Karpas-422 (cell line): ENCODE results near the gene HTD2. TPM values are rescaled to one million over a fixed set of nuclear protein-coding genes. Genes with fewer than 3 reads are reported as not detected.
"Not testable (repeated sequence)": the region's sequence is repeated elsewhere in the genome, so short reads cannot be mapped to it uniquely, and the experiment has no call there.

Experiments
- DNase-seq: peaks from one replicate; pipeline ENCODE4 v3.0.0-alpha.2; 2015
- H2AFZ ChIP-seq: fragments of 200-600 bp; sonication (generic); 2 replicates; pipeline ENCODE4 v1.6.1; 2014; ENCODE audit warnings: antibody characterized with exemption, low read length, mixed read lengths
- H3K27ac ChIP-seq: fragments of 200-600 bp; sonication (generic); 2 replicates; pipeline ENCODE4 v1.5.1; 2014; ENCODE audit warnings: mild to moderate bottlenecking, low read length, moderate library complexity
- H3K27me3 ChIP-seq: fragments of 200-600 bp; sonication (generic); 2 replicates; pipeline ENCODE4 v1.6.1; 2014; ENCODE audit warnings: low read length, mixed read lengths
- H3K36me3 ChIP-seq: fragments of 200-600 bp; sonication (generic); 2 replicates; pipeline ENCODE4 v1.6.1; 2014; ENCODE audit warnings: low read length, mixed read lengths; ENCODE audit not compliant: insufficient read depth
- H3K4me1 ChIP-seq: fragments of 200-600 bp; sonication (generic); 2 replicates; pipeline ENCODE4 v1.6.1; 2014; ENCODE audit warnings: mild to moderate bottlenecking, low read length, mixed read lengths
- H3K4me2 ChIP-seq: fragments of 200-600 bp; sonication (generic); 2 replicates; pipeline ENCODE4 v1.6.1; 2014; ENCODE audit warnings: low read length, low read depth, mild to moderate bottlenecking; ENCODE audit not compliant: poor library complexity, severe bottlenecking
- H3K4me3 ChIP-seq: fragments of 200-600 bp; sonication (generic); 2 replicates; pipeline ENCODE4 v1.5.1; 2014; ENCODE audit warnings: mild to moderate bottlenecking, antibody characterized with exemption, low read length, mixed read lengths
- H3K79me2 ChIP-seq: fragments of 200-600 bp; sonication (generic); 2 replicates; pipeline ENCODE4 v1.6.1; 2014; ENCODE audit warnings: mild to moderate bottlenecking, low read length, mixed read lengths
- H3K9ac ChIP-seq: fragments of 200-600 bp; sonication (generic); 2 replicates; pipeline ENCODE4 v1.6.0; 2014; ENCODE audit warnings: low read length
- H3K9me2 ChIP-seq: fragments of 200-600 bp; sonication (generic), shearing (Covaris generic); replicated peaks from 2 replicates; pipeline ENCODE4 v1.6.0; 2014; ENCODE audit warnings: mild to moderate bottlenecking, low read length, moderate library complexity; ENCODE audit not compliant: insufficient read depth
- H3K9me3 ChIP-seq: fragments of 300-700, 200-600 bp; sonication (generic); 2 replicates; pipeline ENCODE4 v1.6.1; 2014; ENCODE audit warnings: low read length, mixed read lengths
- H4K20me1 ChIP-seq: fragments of 200-600 bp; sonication (generic); 2 replicates; pipeline ENCODE4 v1.6.1; 2014; ENCODE audit warnings: mild to moderate bottlenecking, antibody characterized with exemption, low read length, low read depth; ENCODE audit not compliant: insufficient read depth
- total RNA-seq: library from RNA; depleted of rRNA; stranded (reverse); fragments of >200 nt; shearing (Covaris generic); gene quantifications from 2 replicates; pipeline ENCODE4 v1.2.3, GENCODE V29; 2014; ENCODE audit warnings: low replicate concordance

HTD2 gene
- total RNA-seq, 1 experiment from 2014 or later, result 19.9 TPM

DNA sequence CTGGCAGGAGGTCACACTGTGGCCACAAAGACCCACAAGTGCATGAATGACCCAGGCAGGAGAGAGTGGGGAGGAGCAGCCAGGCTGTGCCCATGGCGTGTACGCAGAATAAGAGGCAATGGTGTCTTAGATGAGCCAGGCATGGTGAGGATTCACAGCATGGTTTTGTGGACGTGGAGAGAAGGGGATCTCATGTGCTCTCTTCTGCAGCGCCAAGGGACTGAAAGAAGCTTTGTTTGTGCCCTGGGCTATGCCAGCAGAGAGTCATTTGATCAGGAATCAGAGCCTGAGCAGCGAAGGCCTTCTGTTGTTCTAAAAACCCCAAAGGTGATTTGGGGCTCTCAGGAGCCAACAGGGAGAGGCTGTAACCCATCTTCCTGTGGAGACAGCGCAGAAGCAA is 19.0 kb upstream of the HTD2 start:
- no peaks in the 10 kb centered on the region for H4K20me1 ChIP-seq
- H3K36me3 ChIP-seq, result peaks cover 4% of the 10 kb centered on the region; the same call in 1 of the 2 replicates
- H3K27ac ChIP-seq, result no peak overlapping the region
- DNase-seq, result peak; percentile 23
- no peaks in the 10 kb centered on the region for H3K27me3 ChIP-seq
- H3K4me1 ChIP-seq, result no peaks in the 10 kb centered on the region; the same call in 1 of the 2 replicates
- H3K79me2 ChIP-seq, result no peaks in the 10 kb centered on the region
- H3K9me3 ChIP-seq, result no peaks in the 10 kb centered on the region
- H2AFZ ChIP-seq, result no peak overlapping the region
- no peaks in the 10 kb centered on the region for H3K9me2 ChIP-seq
- no peak overlapping the region for H3K4me2 ChIP-seq
- H3K9ac ChIP-seq, result no peak overlapping the region
- H3K4me3 ChIP-seq, result no peak overlapping the region

DNA sequence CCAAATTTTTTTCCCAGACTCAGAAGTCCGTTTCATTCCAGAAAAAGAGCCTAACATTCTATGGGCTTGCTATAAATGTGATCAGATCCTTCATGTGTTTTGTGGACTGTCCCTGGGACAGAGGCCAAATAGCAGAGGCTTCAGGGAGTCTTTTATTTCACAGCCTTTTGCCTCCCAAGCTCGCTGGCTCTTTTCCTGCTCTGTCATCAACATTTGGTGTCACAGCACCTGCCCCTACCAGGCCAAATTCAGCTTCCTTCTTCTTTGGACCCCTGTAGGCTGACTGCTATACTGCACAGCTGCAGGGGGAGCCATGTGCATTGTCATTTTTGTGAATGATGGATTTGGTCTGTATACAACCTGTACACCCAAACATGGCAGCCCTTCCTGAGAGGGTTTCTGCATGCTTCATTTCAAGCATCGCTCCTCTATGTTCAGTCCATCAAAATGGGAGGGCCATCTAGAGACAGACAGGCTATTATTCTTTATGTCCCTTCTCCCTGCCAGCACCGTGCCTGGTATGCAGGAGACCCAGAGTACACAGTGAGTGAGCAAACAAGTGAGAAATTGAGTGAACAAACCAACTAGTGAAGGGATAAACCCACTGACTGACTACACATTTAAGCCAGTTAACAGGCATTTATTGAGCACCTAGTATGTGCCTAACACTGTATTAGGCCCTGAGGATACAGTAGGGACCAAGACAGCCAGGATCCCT is 18.1 kb upstream of the HTD2 start:
- Histone ChIP-seq H2AFZ (no peak overlapping the region), H3K27me3 (no peaks in the 10 kb centered on the region), H3K9ac (no peak overlapping the region), H3K4me1 (no peaks in the 10 kb centered on the region; the same call in 1 of the 2 replicates), H3K9me2 (no peaks in the 10 kb centered on the region), H3K4me3 (no peak overlapping the region), H3K4me2 (no peak overlapping the region), H3K9me3 (no peaks in the 10 kb centered on the region), H3K79me2 (no peaks in the 10 kb centered on the region), H4K20me1 (no peaks in the 10 kb centered on the region), H3K36me3 (peaks cover 4% of the 10 kb centered on the region; the same call in 1 of the 2 replicates), H3K27ac (no peak overlapping the region)
- DNase-seq, result peak; percentile 62

DNA sequence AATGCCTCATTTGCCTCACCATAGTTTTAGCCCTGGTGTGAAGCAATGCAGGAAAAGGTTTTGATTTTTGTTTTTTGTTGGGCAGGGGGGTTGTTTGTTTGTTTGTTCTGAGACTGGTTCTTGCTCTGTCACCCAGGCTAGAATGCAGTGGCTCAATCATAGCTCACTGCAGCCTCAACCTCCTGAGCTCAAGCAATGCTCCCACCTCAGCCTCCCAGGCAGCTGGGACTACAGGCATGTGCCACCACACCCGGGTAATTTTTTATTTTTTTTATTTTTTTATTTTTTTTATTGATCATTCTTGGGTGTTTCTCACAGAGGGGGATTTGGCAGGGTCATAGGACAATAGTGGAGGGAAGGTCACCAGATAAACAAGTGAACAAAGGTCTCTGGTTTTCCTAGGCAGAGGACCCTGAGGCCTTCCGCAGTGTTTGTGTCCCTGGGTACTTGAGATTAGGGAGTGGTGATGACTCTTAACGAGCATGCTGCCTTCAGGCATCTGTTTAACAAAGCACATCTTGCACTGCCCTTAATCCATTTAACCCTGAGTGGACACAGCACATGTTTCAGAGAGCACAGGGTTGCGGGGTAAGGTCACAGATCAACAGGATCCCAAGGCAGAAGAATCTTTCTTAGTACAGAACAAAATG is 17.2 kb upstream of the HTD2 start:
- H3K27me3 ChIP-seq, H3K4me2 ChIP-seq, H3K9ac ChIP-seq, H3K36me3 ChIP-seq, H3K4me3 ChIP-seq, DNase-seq, H3K9me2 ChIP-seq, H3K9me3 ChIP-seq, H3K4me1 ChIP-seq, H4K20me1 ChIP-seq, H3K27ac ChIP-seq, H2AFZ ChIP-seq, H3K79me2 ChIP-seq: not testable (repeated sequence)

DNA sequence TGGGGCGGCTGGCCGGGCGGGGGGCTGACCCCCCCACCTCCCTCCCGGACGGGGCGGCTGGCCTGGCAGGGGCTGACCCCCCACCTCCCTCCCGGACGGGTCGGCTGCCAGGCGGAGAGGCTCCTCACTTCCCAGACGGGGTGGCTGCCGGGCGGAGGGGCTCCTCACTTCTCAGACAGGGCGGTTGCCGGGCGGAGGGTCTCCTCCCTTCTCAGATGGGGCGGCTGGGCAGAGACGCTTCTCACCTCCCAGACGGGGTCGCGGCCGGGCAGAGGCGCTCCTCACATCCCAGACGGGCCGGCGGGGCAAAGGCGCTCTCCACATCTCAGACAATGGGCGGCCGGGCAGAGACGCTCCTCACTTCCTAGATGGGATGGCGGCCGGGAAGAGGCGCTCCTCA is 15.9 kb upstream of the HTD2 start:
- H3K27me3 ChIP-seq, H2AFZ ChIP-seq, H3K79me2 ChIP-seq, H3K9me3 ChIP-seq, H3K36me3 ChIP-seq, H3K4me3 ChIP-seq, H3K9me2 ChIP-seq, H3K4me2 ChIP-seq, H4K20me1 ChIP-seq, H3K9ac ChIP-seq, DNase-seq, H3K4me1 ChIP-seq, H3K27ac ChIP-seq: not testable (repeated sequence)

DNA sequence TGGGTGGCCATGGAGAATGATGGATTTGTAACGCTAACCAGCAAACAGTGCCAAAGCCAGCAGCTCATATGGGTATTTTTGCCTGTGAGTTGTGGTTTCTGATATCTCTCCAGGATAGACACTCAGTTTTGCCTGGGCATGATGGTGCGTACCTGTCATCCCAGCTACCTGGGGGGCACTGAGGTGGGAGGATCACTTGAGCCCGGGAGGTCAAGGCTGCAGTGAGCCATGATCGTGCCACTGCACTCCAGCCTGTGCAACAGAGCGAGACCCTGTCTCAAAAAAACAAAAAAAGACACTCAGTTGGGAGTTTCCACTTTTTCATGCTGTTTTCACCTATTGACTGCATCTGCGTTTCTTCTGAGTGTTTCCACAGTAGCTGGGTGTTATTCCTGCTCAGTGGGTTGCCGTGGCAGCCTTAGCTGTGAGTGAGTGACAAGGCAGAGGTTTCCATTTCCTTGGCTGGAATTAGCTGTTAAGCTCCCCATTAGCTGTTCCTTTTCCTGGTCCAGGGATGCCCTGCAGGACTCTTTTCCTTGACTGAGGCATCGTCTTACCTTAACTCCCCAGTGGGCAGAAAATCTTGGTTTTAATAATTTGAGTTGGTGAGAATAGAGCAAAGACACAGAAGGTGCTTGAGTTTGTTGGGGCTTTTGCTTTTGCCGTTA is 14.5 kb upstream of the HTD2 start:
- Histone ChIP-seq H3K9ac (no peak overlapping the region), H3K4me2 (no peak overlapping the region), H3K4me1 (no peaks in the 10 kb centered on the region; the same call in 1 of the 2 replicates), H3K36me3 (peaks cover 4% of the 10 kb centered on the region; the same call in 1 of the 2 replicates), H4K20me1 (no peaks in the 10 kb centered on the region), H2AFZ (no peak overlapping the region), H3K9me2 (no peaks in the 10 kb centered on the region), H3K4me3 (no peak overlapping the region), H3K27me3 (no peaks in the 10 kb centered on the region), H3K27ac (no peak overlapping the region), H3K9me3 (no peaks in the 10 kb centered on the region), H3K79me2 (no peaks in the 10 kb centered on the region)
- peak; percentile 27 for DNase-seq

DNA sequence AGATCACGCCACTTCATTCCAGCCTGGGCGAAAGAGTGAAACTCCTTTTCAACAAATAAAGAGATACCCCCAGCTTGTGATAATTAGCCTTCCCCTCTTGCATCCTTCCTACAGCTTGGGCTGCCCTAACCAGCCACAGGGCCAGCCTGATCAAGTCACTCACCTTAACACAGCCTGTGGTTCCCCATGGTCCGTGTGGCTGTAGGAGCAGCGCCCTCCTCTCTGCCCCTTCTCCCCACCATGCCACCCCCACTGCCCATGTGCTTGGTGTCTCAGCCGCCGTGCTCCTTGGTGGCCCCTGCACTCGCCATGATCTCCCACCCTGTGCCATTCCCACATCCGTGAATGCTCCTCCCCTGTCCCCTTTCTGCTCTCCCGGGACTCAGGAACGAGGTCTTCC is 13.5 kb upstream of the HTD2 start:
- no peak overlapping the region for H3K4me2 ChIP-seq
- H3K4me3 ChIP-seq, result no peak overlapping the region
- no peaks in the 10 kb centered on the region for H4K20me1 ChIP-seq
- no peaks in the 10 kb centered on the region; the same call in 1 of the 2 replicates for H3K4me1 ChIP-seq
- H2AFZ ChIP-seq, result no peak overlapping the region
- peaks cover 4% of the 10 kb centered on the region; the same call in 1 of the 2 replicates for H3K36me3 ChIP-seq
- no peak overlapping the region for H3K9ac ChIP-seq
- H3K9me2 ChIP-seq, result no peaks in the 10 kb centered on the region
- peak; percentile 6 for DNase-seq
- no peaks in the 10 kb centered on the region for H3K79me2 ChIP-seq
- H3K9me3 ChIP-seq, result no peaks in the 10 kb centered on the region
- no peaks in the 10 kb centered on the region for H3K27me3 ChIP-seq
- no peak overlapping the region for H3K27ac ChIP-seq

DNA sequence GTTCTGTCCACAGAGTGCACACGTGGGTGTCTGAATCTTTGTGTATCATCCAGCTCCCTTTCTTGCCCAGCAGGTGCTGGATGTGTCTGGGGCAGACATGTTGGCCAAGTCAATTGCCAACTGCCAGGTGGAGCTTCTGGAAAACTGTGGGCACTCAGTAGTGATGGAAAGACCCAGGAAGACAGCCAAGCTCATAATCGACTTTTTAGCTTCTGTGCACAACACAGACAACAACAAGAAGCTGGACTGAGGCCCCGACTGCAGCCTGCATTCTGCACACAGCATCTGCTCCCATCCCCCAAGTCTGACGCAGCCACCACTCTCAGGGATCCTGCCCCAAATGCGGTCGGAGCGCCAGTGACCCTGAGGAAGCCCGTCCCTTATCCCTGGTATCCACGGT is 12.8 kb upstream of the HTD2 start:
- no peak overlapping the region for H3K27ac ChIP-seq
- no peaks in the 10 kb centered on the region for H3K79me2 ChIP-seq
- no peak overlapping the region for H3K4me3 ChIP-seq
- H3K4me2 ChIP-seq, result no peak overlapping the region
- no peak overlapping the region for H3K9ac ChIP-seq
- peaks cover under 1% of the 10 kb centered on the region; the same call in 1 of the 2 replicates for H3K36me3 ChIP-seq
- H3K4me1 ChIP-seq, result no peaks in the 10 kb centered on the region
- peak; percentile 29 for DNase-seq
- H2AFZ ChIP-seq, result no peak overlapping the region
- no peaks in the 10 kb centered on the region for H3K9me3 ChIP-seq
- H3K9me2 ChIP-seq, result no peaks in the 10 kb centered on the region
- no peaks in the 10 kb centered on the region for H3K27me3 ChIP-seq
- no peaks in the 10 kb centered on the region for H4K20me1 ChIP-seq

DNA sequence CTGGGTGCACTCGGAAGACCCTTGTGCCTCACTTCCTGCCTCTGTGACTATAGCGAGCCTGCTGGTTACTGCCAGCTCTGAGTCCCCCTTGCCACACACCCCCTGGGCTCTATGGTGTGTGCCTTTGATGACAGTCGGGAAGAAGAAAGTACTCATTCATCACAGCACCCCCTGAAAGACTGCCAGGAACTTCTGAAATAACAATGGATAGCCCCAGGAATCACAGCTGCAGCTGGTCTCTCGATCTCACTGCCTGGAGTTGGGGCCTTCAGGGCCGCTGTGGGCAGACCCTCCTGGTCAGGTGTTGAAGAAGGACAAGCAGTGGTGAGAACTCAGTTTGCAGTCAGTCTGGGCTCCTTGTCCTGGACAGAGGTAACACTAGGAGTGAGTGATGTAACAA is 10.1 kb upstream of the HTD2 start:
- Histone ChIP-seq H4K20me1 (no peaks in the 10 kb centered on the region; the same call in 1 of the 2 replicates), H3K4me3 (no peak overlapping the region), H3K79me2 (no peaks in the 10 kb centered on the region), H3K9me3 (no peaks in the 10 kb centered on the region), H2AFZ (no peak overlapping the region), H3K27me3 (no peaks in the 10 kb centered on the region), H3K4me1 (peaks cover 4% of the 10 kb centered on the region; the same call in 1 of the 2 replicates), H3K9ac (no peak overlapping the region), H3K36me3 (no peaks in the 10 kb centered on the region), H3K27ac (no peak overlapping the region), H3K9me2 (no peaks in the 10 kb centered on the region), H3K4me2 (no peak overlapping the region)
- DNase-seq, result no peak
